DMS53 treated with DMSO at 0.1 percent for 48 hours (cell line): Measurements from ENCODE around the gene EGLN1.
A peak's percentile ranks its signal among the peaks of the same experiment; 100 is the strongest.
"Not testable (repeated sequence)": the region's sequence is repeated elsewhere in the genome, so short reads cannot be mapped to it uniquely, and the experiment has no call there.

Experiments used
- DNase-seq: peaks from one replicate; lab custom pipeline; 2025; ENCODE audit not compliant: unreplicated experiment; lab: John Stamatoyannopoulos, UW

EGLN1 gene

GRCh38 chr1:231421971-231422797, at the start of gene EGLN1:
TSS of gene EGLN1 (minus strand) at chr1:231422287. CDS start at chr1:231421888, 399 bp downstream.
- DNase-seq: peak; percentile 74

GRCh38 chr1:231471500-231471899, 49.4 kb upstream of the EGLN1 start:
- DNase-seq: not testable (repeated sequence)

DNA sequence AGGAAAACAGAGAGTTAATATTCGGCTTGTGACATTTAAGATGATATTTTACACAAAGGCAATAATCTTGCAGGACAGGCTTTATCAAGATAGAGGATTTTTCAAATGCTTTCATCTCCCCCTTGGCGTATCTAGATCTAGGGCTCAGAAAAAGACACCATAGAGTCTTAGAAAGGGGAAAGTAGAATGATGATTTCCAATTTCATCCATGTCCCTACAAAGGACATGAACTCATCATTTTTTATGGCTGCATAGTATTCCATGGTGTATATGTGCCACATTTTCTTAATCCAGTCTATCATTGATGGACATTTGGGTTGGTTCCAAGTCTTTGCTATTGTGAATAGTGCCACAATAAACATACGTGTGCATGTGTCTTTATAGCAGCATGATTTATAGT, 48.9 kb upstream of the EGLN1 start:
- DNase-seq: not testable (repeated sequence)

DNA sequence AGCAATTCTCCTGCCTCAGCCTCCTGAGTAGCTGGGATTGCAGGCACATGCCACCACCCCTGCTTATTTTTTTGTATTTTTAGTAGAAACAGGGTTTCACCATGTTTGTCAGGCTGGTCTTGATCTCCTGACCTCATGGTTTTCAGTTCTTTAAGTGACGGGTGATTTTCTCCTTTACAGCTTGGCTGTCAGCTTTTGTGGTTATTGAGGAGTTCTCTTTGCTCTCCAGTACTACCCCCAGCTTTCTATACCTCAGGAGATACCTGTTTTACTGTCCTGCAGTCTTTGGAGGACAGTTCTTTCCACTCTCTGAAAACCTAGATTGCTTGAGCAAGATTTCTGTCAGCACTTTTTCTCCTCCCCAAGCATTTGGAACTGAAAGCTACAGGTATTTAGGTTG, 45.9 kb upstream of the EGLN1 start:
- no peak for DNase-seq

DNA sequence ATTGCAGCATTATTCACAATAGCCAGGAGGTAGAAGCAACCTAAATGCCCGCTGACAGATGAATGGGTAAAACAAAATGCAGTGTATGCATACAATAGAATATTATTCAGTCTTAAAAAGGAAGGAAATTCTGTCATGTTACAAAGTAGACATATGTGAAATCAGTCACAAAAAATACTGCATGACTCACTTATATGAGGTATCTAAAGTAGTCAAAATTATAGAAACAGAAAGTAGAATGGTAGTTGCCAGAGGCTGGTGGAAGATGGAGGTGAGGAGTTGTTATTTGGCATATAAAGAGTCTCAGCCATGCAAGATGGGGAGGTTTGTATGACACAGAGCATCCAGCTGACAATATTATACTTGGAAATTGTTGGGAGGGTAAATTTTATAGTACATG, 43.0 kb upstream of the EGLN1 start:
- no peak for DNase-seq

GRCh38 chr1:231463541-231463940, 41.5 kb upstream of the EGLN1 start:
- DNase-seq: no peak

DNA sequence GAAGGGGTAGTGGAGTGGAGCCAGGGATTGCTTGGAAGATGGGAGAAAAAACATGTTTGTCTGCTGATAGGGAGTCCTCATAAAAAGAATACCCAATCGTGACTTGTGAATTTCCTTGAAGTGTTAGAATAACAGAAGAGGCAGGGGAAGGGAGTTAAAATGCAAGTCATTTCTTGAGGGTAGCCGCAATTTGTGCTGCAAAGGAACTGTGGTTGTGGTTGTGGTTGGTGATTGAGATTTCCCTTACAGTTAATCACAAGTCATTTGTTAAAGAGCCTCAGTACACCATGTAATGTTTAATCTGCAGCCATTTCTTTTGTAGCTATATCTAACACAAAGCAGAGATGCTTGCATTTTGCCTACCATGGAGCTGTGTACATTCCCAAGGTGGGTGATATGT, 38.5 kb upstream of the EGLN1 start:
- no peak for DNase-seq

GRCh38 chr1:231459438-231459837, 37.4 kb upstream of the EGLN1 start:
- DNase-seq: not testable (repeated sequence)

DNA sequence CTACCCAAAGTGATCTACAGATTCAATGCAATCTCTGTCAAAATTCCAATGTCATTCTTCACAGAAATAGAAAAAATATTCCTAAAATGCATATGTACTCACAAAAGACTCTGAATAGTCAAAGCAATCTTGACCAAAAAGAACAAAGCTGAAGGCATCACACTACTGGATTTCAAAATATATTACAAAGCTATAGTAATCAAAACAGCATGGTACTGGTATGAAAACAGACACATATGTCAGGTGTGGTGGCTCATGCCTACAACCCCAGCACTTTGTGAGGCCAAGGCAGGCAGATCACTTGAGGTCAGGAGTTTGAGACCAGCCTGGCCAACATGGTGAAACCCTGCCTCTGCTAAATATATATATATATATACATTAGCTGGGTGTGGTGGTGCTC, 35.9 kb upstream of the EGLN1 start:
- DNase-seq: not testable (repeated sequence)

GRCh38 chr1:231454133-231454532, 32.0 kb upstream of the EGLN1 start:
- DNase-seq: not testable (repeated sequence)

DNA sequence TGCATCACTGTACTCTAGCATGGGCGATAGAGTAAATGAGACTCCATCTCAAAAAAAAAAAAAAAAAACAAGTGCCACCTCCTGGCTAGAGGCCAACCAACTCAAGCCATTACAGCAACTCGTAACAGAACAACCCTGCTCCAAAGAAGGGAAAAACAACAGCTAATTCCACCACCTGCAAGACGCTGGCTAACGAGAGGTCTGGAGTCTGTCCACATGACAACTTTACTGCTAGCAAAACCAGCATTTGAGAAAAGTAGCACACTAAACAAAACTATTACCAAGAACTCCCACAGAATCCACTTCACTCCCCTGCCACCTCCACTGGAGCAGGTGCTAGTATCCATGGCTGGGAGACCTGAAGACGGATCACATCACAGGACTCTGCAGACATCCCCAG, 24.1 kb upstream of the EGLN1 start:
- DNase-seq: no peak

GRCh38 chr1:231444059-231444458, 22.0 kb upstream of the EGLN1 start:
- DNase-seq: no peak

- DNase-seq: no peak
These were observed 21.3 kb upstream of the EGLN1 start for GRCh38 chr1:231443363-231443762.

- no peak for DNase-seq
These were observed 20.6 kb upstream of the EGLN1 start for GRCh38 chr1:231442735-231443134.

- DNase-seq: no peak
These were observed 10.9 kb upstream of the EGLN1 start for GRCh38 chr1:231432996-231433395.

DNA sequence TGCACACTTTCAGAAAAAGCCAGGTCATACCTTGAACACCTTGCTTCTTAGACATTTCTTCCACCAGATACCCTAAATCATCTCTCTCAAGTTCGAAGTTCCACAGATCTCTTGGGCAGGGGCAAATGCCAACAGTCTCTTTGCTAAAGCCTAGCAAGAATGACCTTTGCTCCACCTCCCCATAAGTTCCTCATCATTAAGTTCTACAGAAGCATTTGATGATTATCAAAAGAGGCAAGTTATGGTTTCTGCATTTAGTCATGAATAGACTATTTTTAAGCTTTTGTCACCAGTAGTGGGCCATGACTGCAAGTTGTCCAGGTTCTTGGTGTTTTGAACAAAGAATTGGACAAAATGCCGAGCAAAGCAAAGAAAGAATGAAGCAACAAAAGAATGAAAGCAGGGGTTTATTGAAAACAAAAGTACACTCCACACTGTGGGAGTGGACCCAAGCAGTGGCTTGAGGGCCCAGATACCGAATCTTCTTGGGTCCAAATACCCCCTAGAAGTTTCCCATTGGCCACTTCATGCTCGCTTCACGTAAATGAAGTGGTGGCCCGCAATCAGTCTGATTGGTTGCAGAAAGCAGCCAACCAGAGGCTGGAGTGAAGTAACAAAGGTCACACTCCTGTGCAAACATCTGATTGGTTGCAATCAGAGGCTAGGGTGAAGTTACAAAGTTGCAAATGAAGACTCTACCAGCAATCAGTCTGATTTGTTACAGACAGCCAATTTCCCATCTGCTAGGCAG, 9.8 kb upstream of the EGLN1 start:
- no peak for DNase-seq

DNA sequence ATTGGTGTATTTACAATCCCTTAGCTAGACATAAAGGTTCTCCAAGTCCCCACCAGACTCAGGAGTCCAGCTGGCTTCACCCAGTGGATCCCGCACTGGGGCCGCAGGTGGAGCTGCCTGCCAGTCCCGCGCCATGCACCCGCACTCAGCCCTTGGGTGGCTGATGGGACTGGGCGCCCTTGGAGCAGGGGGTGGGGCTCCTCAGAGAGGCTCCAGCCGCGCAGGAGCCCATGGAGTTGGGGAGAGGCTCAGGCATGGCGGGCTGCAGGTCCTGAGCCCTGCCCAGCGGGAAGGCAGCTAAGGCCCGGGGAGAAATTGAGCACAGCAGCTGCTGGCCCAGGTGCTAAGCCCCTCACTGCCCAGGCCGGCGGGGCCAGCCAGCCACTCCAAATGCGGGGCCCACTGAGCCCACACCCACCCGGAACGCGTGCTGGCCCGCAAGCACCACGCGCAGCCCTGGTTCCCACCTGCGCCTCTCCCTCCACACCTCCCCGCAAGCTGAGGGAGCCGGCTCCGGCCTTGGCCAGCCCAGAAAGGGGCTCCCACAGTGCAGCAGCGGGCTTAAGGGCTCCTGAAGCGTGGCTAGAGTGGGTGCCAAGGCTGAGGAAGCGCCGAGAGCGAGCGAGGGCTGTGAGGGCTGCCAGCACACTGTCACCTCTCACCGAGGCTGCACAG, 8.7 kb upstream of the EGLN1 start:
- DNase-seq: not testable (repeated sequence)

- no peak for DNase-seq
These were observed 6.3 kb upstream of the EGLN1 start for GRCh38 chr1:231428377-231428776.

GRCh38 chr1:231424950-231425805, 3.1 kb upstream of the EGLN1 start:
- DNase-seq: no peak

- peak; percentile 87 for DNase-seq
These were observed 1.6 kb upstream of the EGLN1 start for GRCh38 chr1:231423648-231424047.

DNA sequence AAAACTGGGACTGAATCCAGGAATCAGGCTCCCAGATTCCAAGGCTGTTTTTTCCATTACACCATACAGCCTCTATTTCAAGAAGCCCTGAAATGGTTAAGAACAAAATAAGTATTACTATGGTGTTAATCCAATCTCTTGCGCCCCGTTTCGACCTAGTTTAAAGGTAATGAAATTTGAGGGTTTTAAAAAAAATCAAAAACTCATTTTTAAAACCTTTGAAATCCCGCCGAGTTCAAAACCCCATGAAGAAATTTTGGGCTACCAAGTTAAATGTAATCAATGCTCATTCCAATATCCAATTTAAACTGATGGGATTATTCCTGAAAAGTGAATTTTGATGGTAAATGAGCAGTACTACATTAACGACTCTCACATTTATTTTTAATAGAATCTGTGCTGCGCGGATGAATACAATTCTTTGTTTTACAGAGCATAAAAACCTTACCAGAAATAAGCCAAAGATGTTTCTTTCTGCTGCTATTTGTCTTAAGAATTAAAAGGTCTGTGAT, 767 bp upstream of the EGLN1 start:
- no peak for DNase-seq
